Activated naive CD8-positive, alpha-beta T cell treated with anti-CD3 and anti-CD28 coated beads for 36 hours (primary cell): ENCODE measurements around the gene PRIMA1. TPM values are rescaled to one million over a fixed set of nuclear protein-coding genes. Genes with fewer than 3 reads are reported as not detected.

Experiments used
- DNase-seq: peaks from one replicate; pipeline ENCODE4 v3.0.0; 2021
- H3K27ac Mint-ChIP-seq: one replicate; pipeline ENCODE4 v1.8.0; 2022; ENCODE audit warnings: mild to moderate bottlenecking, moderate library complexity, mixed read lengths
- H3K27me3 Mint-ChIP-seq: one replicate; pipeline ENCODE4 v1.8.0; 2022; ENCODE audit warnings: mild to moderate bottlenecking, mixed read lengths
- H3K36me3 Mint-ChIP-seq: one replicate; pipeline ENCODE4 v1.8.0; 2021; ENCODE audit warnings: mild to moderate bottlenecking, mixed read lengths
- H3K4me1 Mint-ChIP-seq: one replicate; pipeline ENCODE4 v1.8.0; 2021; ENCODE audit warnings: mixed read lengths
- H3K4me3 Mint-ChIP-seq: one replicate; pipeline ENCODE4 v1.8.0; 2022; ENCODE audit warnings: mild to moderate bottlenecking, moderate library complexity, mixed read lengths
- H3K9me3 Mint-ChIP-seq: one replicate; pipeline ENCODE4 v1.8.0; 2022; ENCODE audit warnings: mixed read lengths
- total RNA-seq, 2 experiments: library from RNA; stranded (reverse); gene quantifications; one replicate each; pipeline ENCODE4 v1.2.3, GENCODE V29; 2021

PRIMA1 gene
- total RNA-seq, 2 experiments from 2014 or later, result not detected

DNA sequence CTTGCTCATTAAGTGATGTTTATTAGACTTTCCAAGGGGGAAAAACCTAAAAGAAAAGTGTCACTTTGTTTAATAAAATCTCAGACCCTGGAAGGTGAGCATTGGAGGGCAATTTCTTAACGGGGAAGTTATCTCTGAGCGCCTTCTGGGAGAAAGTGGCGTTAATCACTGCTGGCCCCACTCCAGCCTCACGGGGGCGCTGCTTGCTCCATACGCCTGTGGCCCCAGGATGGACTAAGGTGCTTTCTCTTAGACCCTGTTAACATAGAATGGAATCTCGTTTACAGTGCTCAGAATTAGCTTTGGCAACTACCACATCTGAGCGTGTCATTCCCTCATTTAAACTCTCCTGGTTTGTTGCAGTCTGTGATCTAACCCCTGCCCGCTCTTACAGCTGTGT is 16.4 kb upstream of the PRIMA1 start:
- Mint-ChIP-seq H3K36me3 (no peaks in the 10 kb centered on the region), H3K9me3 (peaks cover 5% of the 10 kb centered on the region), H3K27me3 (peaks cover 20% of the 10 kb centered on the region), H3K27ac (no peak overlapping the region), H3K4me3 (no peak overlapping the region), H3K4me1 (peaks cover 1% of the 10 kb centered on the region)
- no peak for DNase-seq

DNA sequence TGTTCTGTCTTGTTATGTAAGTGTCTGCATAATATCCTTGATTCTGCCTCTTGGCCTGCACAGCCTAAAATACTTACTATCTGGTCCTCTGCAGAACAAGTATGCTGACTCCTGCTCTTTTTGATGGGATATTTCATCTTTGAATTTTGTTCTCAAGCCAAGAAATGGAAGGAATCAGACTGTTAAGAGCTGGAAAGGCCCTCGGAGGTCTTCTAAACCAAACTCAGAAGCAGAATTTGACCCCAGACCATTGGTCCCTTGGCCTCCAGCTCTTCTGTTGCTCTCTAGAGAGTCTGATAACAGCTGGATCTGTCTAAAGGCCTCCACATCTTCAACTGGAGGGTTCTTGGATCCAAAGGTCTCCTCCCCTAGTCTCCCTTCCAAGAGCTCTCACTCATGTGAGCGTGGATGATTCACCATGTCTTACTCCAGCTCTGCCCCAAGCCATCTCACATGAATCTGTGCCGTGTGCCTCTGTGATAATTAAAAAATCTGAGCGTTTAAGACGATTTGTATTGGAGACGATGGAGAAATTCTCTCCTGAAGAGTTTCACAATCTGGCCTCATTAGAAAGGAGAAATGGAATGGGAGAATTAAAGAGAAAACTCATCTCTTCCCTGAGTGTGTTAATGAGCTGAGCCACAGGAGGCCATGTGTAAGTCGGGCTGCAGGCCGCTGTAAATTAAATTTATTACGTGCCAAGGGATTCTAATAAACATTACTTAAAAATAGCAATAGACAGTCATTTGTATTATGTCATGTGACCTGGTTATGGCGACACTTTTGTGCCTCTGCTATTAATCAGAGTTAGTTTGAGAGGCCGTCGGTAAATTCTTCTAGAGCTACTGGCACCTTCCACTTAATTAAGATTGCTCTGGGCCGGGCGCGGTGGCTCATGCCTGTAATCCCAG is 15.4 kb upstream of the PRIMA1 start:
- no peak overlapping the region for H3K4me3 Mint-ChIP-seq
- H3K9me3 Mint-ChIP-seq, result peaks cover 4% of the 10 kb centered on the region
- H3K27ac Mint-ChIP-seq, result no peak overlapping the region
- peaks cover 15% of the 10 kb centered on the region for H3K27me3 Mint-ChIP-seq
- DNase-seq, result no peak
- H3K36me3 Mint-ChIP-seq, result no peaks in the 10 kb centered on the region
- no peaks in the 10 kb centered on the region for H3K4me1 Mint-ChIP-seq

DNA sequence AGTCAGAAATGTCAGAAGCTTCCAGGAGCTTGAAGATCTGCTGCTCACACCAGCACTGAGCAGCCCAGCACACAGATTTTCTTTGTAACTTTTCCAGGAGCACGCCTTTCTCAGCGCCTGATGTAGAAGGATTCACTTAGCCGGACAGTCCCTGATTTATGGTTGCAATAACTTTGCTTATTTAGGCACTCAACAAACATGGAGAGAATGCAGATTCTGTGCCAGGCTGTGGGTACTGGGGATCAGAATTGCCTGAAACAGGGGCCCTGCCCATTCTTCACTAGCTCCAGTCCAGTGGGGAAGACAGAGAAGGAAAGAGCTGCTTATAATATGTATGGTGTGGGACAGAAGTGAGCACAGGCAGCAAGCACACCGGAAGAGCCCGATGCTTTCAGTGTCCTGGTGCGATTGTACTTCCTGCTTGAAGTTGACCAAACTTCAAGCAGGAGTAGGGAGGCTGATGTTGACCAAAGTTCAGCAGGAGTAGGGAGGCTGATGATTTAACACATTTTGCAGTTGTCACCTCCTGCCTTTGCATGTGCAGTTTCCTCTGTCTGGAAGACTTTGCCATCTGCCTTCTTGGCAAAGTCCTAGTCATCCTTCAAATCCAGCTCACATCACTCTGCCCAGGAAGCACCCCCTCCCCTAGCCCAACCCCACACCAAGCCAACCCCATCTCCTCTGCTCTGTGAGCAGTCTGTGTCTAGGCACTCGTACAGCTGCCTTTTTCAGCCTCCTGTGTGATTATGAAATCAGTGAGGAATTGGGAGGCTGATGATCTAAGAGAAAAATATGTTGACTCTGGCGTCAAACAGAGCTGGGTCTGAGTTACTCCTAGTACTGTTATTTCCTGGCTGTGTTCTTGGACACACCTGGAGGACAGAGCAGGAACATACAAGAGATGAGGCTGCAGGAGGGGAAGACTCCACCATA is 12.0 kb upstream of the PRIMA1 start:
- Mint-ChIP-seq H3K4me1 (no peaks in the 10 kb centered on the region), H3K9me3 (no peaks in the 10 kb centered on the region), H3K27me3 (peaks cover 3% of the 10 kb centered on the region), H3K36me3 (no peaks in the 10 kb centered on the region), H3K27ac (no peak overlapping the region), H3K4me3 (no peak overlapping the region)
- no peak for DNase-seq

DNA sequence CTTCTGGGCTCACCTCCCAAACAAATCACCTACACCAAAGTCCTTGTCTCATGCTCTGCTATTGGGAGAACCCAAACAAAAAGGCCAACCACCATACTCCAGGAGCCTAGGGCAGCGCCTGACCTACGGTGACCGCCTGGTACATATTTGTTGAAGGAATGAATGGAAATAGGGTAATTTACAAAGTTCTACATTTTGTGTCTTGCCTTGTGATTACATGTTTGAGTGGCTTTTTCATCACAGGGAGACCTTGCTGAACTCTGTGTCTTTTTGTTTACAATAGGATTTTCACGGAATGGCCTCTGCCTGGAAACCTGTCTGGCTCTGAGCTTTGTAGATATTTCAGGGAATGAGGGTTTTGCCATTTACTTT is 11.3 kb upstream of the PRIMA1 start:
- Mint-ChIP-seq H3K36me3 (no peaks in the 10 kb centered on the region), H3K9me3 (no peaks in the 10 kb centered on the region), H3K4me3 (no peak overlapping the region), H3K27ac (no peak overlapping the region), H3K4me1 (no peaks in the 10 kb centered on the region), H3K27me3 (peaks cover 3% of the 10 kb centered on the region)
- DNase-seq, result no peak

DNA sequence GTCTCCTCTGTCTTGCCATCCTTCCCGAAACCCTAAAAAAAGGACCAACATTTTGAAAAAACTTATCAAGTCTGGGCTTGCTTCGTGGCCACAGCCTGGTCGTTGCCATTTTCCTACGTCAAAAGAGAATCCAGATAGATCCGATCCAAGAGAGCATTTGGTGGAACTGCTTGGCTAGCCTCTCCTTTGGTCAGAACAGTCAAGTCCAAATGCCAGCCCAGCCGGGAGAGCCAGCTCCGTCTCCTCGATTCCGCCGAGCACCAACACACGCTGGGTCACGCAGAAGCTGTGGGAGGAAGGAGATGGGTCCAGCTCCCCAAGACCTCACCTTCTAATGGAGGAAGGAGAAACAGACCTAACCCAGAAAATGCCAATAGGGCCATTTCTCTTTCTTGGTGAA is 9.3 kb upstream of the PRIMA1 start:
- Mint-ChIP-seq H3K27ac (no peak overlapping the region), H3K36me3 (no peaks in the 10 kb centered on the region), H3K27me3 (peaks cover 3% of the 10 kb centered on the region), H3K9me3 (no peaks in the 10 kb centered on the region), H3K4me1 (no peaks in the 10 kb centered on the region), H3K4me3 (no peak overlapping the region)
- no peak for DNase-seq

DNA sequence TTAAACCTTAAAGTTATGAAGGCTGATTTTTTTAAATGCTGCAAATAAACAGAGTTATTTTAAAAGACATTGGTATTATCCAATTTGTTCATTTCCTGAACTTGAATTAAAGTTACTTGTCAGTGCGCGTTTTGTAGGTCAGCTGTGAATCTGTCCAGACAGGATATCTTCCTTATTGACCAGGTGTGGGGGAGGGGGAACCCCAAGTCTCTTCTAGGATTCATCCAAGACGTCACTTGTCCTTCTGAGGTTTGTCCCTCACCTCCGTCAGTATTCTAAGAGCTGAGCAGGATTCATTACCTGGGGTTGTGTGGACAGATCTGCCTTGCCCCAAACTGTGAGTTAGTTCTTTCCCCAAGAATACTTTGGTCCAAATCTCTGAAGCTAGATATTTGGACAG is 8.8 kb upstream of the PRIMA1 start:
- H3K27ac Mint-ChIP-seq, result no peak overlapping the region
- no peak for DNase-seq
- H3K4me1 Mint-ChIP-seq, result no peaks in the 10 kb centered on the region
- H3K36me3 Mint-ChIP-seq, result no peaks in the 10 kb centered on the region
- H3K27me3 Mint-ChIP-seq, result peaks cover 4% of the 10 kb centered on the region
- H3K9me3 Mint-ChIP-seq, result no peaks in the 10 kb centered on the region
- no peak overlapping the region for H3K4me3 Mint-ChIP-seq

DNA sequence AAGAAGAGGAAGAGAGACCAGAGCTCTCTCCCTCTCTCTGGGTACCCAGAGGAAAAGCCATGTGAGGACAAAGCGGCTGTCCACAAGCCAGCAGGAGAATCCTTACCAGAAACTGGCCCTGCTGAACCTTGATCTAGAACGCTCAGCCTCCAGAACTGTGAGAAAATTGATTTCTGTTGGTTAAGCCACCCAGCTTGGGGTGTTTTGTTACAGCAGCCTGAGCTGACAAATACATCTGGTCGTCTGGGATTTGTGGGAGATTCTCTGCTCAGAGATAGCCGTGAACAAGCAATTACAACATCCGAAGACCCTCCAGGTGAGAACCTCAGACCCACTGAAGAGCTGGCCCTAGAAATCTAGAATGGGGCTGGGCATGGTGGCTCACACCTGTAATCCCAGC is 6.5 kb upstream of the PRIMA1 start:
- Mint-ChIP-seq H3K27ac (no peak overlapping the region), H3K4me1 (no peaks in the 10 kb centered on the region), H3K27me3 (peaks cover 18% of the 10 kb centered on the region), H3K36me3 (no peaks in the 10 kb centered on the region), H3K4me3 (no peak overlapping the region), H3K9me3 (no peaks in the 10 kb centered on the region)
- no peak for DNase-seq

DNA sequence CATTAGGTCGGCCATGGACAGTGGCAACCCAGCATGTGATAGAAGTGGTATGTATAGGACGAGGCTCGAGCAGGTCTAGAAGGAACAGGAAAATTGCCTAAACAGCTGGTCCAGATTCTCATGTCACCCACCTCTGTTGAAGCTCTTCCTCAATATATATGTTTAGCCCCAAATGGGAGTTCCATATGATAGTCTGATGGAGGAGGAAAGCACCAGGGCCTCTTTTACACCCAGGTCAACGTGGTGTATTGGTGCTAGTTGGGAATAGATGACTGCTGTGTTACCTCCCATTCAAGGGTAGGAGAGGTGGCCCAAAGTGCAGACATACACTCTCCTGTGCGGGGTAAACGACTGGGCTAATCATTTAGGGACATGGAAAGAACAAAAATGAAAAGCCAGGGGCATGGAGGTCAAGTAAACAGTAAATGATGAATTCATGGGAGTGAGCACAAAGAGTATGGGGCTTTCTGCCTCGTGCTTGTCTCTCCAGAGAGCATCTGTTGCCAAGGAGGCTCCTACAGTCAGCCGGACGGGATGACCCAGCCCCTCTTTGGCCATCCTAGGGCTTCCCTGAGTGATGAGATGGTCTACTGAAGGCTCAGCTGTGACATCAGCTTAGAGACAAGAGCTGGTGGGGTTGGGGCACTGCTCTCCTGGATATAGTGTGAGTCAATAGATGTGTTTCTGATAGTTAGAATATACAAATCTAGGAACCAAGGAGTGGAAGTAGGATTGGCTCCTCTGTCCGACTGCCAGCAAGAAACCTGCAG is 5.5 kb upstream of the PRIMA1 start:
- Mint-ChIP-seq H3K27ac (no peak overlapping the region), H3K4me1 (no peaks in the 10 kb centered on the region), H3K36me3 (no peaks in the 10 kb centered on the region), H3K4me3 (no peak overlapping the region), H3K27me3 (peaks cover 25% of the 10 kb centered on the region), H3K9me3 (no peaks in the 10 kb centered on the region)
- DNase-seq, result no peak

DNA sequence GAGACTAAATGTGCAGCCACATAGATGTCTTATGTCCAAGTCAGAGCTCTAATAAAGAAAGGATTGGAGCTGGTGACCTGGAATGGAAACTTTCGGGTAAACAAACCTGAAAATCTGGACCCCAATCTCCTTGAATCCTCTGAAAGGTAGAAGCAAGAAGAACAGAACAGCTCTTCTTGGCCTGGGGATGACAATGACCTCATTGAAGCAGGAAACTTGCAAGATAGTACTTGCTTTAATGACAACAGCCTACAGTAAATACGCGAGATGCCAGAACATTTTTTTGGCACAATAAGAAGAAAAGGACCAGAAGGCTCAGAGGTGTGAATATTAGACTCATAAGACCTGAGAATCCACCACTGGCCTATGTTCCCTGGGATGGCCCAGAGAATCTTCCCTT is 4.1 kb upstream of the PRIMA1 start:
- Mint-ChIP-seq H3K27ac (no peak overlapping the region), H3K27me3 (peaks cover 35% of the 10 kb centered on the region), H3K9me3 (no peaks in the 10 kb centered on the region), H3K36me3 (no peaks in the 10 kb centered on the region), H3K4me1 (no peaks in the 10 kb centered on the region), H3K4me3 (no peak overlapping the region)
- no peak for DNase-seq

DNA sequence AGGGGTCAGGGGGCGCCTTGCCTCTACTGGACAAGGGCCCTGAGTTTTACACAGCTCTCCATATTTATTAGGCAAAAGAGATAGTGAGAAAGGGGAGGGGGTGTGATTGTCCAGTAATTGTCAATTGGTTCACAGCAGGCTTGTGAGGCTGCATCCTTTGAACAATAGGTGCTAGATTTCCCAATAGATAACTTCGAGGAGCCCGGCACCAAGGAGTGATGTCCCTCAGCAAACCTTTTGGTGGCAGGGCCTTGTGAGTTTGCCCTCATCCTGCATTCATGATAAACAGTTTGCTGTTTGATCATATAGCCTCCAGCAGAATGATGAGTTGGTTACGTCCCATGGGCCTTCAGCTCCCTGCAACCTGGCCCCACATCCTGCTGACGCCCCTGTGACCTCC is 2.7 kb upstream of the PRIMA1 start:
- no peaks in the 10 kb centered on the region for H3K4me1 Mint-ChIP-seq
- H3K36me3 Mint-ChIP-seq, result no peaks in the 10 kb centered on the region
- H3K4me3 Mint-ChIP-seq, result no peak overlapping the region
- DNase-seq, result no peak
- H3K9me3 Mint-ChIP-seq, result no peaks in the 10 kb centered on the region
- H3K27me3 Mint-ChIP-seq, result peaks cover 47% of the 10 kb centered on the region
- H3K27ac Mint-ChIP-seq, result no peak overlapping the region

DNA sequence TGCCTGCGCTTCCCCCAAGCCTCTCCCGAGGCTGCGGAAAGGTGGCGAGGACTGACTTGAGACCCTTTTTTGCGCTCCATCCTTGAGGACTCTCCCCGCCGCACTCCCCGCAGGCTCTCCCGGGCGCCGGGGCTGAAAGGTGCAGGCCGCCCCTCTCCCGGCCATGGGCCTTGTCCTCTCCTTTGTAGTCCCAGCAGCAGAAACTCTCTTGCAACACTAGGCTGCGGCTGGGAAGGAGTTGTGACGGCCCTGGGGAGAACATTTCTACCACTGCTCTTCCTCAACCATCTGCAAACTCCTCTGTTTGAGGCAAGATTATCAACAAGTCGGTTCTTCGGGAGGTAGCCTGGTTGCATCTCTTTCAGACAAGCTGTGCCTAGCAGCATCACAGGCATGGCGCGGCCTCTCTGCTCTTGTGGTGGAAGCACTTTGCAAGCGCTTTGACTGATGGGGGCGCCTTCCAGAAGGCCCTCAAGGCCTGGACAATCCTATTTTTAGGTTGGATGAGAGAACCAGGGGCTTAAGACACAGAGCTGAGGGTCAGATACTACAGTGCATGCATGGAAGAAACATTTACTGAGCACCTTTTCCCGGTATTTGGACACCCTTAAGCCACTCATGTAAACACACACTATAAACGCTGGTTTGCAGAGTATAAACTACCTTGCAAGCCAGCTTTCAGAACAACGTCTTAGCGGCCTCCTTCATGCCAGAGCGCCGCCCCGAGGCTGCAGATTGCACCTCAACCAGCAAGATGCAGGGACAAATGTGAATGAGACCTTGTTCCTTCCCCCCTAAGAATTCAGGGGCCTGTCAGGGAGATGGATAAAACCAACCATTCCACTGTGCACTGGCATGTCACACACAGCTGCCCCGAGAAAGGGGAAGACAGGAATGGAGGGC is 1.2 kb upstream of the PRIMA1 start:
- no peaks in the 10 kb centered on the region for H3K9me3 Mint-ChIP-seq
- no peaks in the 10 kb centered on the region for H3K4me1 Mint-ChIP-seq
- H3K27ac Mint-ChIP-seq, result no peak overlapping the region
- no peaks in the 10 kb centered on the region for H3K36me3 Mint-ChIP-seq
- no peak overlapping the region for H3K4me3 Mint-ChIP-seq
- no peak for DNase-seq
- H3K27me3 Mint-ChIP-seq, result peaks cover 49% of the 10 kb centered on the region

DNA sequence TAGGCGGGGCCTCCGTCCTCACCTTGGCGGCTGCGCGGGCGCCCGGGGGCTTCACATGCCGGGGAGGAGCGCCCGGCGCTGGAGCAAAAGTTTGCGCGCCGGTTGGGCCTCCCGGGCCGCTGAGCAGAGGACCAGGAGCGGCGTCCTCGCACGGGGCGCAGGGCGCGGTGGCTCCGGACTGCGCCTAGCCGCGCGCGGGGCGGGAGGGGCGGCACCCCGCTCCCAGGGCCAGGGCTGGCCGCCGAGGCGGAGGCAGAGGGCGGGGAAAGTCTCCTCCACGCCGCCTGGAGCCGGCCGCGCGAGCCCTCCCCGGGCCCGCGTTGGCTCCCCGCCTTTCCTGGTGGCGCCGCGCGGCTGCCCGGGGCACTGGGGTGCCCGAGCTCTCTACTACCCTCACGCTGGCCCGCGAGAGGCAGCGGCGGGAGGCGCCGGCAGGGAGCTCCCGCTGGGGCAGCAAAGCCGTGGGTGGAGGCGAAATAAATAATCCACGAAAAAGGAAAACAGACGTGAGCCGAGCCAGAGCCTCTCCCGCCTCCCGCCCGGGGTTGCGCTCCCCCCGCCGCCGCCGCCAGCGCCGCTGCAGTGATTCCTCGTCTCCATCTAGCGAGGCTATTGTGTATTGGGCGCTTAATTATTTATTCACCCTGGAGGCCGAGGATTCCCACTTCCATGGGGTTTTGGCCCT is 400 bp upstream of the PRIMA1 start:
- H3K9me3 Mint-ChIP-seq, result no peaks in the 10 kb centered on the region
- peak; percentile 4 for DNase-seq
- peaks cover 52% of the 10 kb centered on the region for H3K27me3 Mint-ChIP-seq
- no peak overlapping the region for H3K27ac Mint-ChIP-seq
- H3K4me1 Mint-ChIP-seq, result no peaks in the 10 kb centered on the region
- no peak overlapping the region for H3K4me3 Mint-ChIP-seq
- no peaks in the 10 kb centered on the region for H3K36me3 Mint-ChIP-seq

DNA sequence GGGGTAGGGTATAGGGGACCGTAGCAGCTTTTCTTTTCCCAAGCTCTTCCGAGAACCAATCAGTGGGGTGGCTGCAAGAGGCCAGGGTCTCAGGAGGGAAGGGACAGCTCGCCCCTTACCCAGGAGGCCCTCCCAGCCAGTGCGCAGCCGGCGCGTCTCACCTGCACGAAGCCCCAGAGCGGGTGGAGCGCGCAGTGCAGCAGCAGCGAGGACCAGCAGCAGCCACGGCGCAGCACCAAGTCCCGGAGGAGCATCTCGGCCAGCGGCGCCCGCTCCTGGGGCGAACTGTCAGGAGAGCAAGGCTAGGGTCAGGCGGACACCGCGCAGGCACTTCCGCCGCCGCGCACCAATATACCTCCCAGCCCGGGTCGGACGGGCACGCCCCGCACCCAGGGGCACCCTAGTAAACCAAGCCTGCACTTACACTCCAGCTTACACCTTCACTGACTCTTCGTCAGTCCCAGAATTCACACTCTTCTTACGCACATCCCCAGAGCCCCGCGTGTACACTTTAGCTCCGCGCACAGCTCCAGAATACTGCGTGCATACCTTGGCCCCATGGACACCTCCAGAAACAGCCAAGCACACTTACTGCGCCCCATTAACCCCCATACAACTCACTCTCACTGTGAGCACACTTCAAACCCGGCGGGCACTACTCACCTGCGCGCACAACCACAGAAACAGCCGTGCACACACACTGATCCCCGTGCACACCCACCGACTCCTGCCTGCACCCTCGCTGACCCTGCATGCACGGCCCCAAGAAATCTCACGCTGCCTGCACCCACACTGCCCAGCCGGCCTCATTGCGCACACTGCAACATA is 606 bp downstream of the PRIMA1 start:
- no peak overlapping the region for H3K4me3 Mint-ChIP-seq

More for the DNA sequence above, 606 bp downstream of the PRIMA1 start:
- H3K9me3 Mint-ChIP-seq, result no peaks in the 10 kb centered on the region
- no peak overlapping the region for H3K27ac Mint-ChIP-seq
- DNase-seq, result peak; percentile 1
- no peaks in the 10 kb centered on the region for H3K4me1 Mint-ChIP-seq
- H3K27me3 Mint-ChIP-seq, result peaks cover 53% of the 10 kb centered on the region
- H3K36me3 Mint-ChIP-seq, result no peaks in the 10 kb centered on the region
